PC-9 (cell line): Measurements from ENCODE around the gene GZF1.

Source experiments
- CTCF ChIP-seq: fragments of 200-600 bp; sonication (generic); conservative IDR thresholded peaks from 2 replicates; pipeline ENCODE4 v1.6.1; 2017; ENCODE audit warnings: mixed run types, antibody characterized with exemption, mild to moderate bottlenecking, moderate library complexity
- EZH2 ChIP-seq: fragments of 200-600 bp; sonication (generic); IDR thresholded peaks from 2 replicates; pipeline ENCODE4 v1.8.0; 2017; ENCODE audit warnings: antibody characterized with exemption, low read depth

DNA sequence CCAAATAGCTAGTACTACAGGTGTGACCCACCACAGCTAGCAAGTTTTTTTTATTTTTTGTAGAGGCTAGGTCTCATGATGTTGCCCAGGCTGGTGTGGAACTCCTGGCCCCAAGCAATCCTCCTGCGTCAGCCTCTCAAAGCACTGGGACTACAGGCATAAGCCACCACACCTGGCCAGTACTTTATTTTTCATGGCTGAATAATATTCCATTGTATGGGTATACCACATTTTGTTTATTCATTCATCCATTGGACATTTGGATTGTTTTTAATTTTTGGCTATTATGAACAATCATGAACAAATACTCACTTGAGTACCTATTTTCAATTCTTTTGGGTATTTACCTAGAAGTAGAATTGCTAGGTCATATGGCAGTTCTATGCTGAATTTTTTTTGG is 18.4 kb upstream of the GZF1 start:
- TF ChIP-seq CTCF (no peak), EZH2 (no peak)
